GM19023 (cell line): Measurements from ENCODE around the gene CTSE.
"Not testable (repeated sequence)": the region's sequence is repeated elsewhere in the genome, so short reads cannot be mapped to it uniquely, and the experiment has no call there.

ENCODE experiments used
- ATAC-seq: cut with Tn5 transposase; IDR thresholded peaks from one replicate; pipeline ENCODE4 v1.9.1; 2021; ENCODE audit warnings: mild to moderate bottlenecking, moderate library complexity; ENCODE audit not compliant: unreplicated experiment

Gene CTSE

GRCh38 chr1:206020393-206021007 lies 3.2 kb downstream of the CTSE start:
- ATAC-seq = no peak

GRCh38 chr1:206015071-206015470 lies 8.6 kb downstream of the CTSE start:
- ATAC-seq = no peak

- no peak for ATAC-seq
Observed at GRCh38 chr1:206014601-206015000, 9.1 kb downstream of the CTSE start.

- no peak for ATAC-seq
Observed at GRCh38 chr1:206013026-206013795, 10.5 kb downstream of the CTSE start.

GRCh38 chr1:206012086-206012859 lies 11.4 kb downstream of the CTSE start:
- peak; percentile 91 for ATAC-seq

GRCh38 chr1:206011057-206011456 lies 12.6 kb downstream of the CTSE start:
- ATAC-seq = no peak

GRCh38 chr1:206010060-206010459 lies 13.6 kb downstream of the CTSE start:
- no peak for ATAC-seq

- ATAC-seq = no peak
Observed at GRCh38 chr1:206006946-206007345, 16.7 kb downstream of the CTSE start.

GRCh38 chr1:206005778-206006180 lies 17.9 kb downstream of the CTSE start:
- no peak for ATAC-seq

- no peak for ATAC-seq
Observed at GRCh38 chr1:206005234-206005633, 18.5 kb downstream of the CTSE start.

GRCh38 chr1:206004826-206005225 lies 18.9 kb downstream of the CTSE start:
- no peak for ATAC-seq

GRCh38 chr1:206003854-206004800 lies 19.6 kb downstream of the CTSE start:
- ATAC-seq = no peak

- ATAC-seq = no peak
Observed at GRCh38 chr1:206002871-206003801, 20.6 kb downstream of the CTSE start, which contains the start of gene RAB7B. Gene RAB7B, minus strand, starts transcription at chr1:206003395. Its CDS starts 9,260 bp downstream, at chr1:205994135.

- ATAC-seq = no peak
Observed at GRCh38 chr1:206002160-206002559, 21.5 kb downstream of the CTSE start.

GRCh38 chr1:206001476-206001888 lies 22.2 kb downstream of the CTSE start:
- ATAC-seq = no peak

- no peak for ATAC-seq
Observed at GRCh38 chr1:206000641-206001339, 22.9 kb downstream of the CTSE start.

- no peak for ATAC-seq
Observed at GRCh38 chr1:205998457-205999241, 25.0 kb downstream of the CTSE start.

GRCh38 chr1:205996641-205997040 lies 27.1 kb downstream of the CTSE start:
- not testable (repeated sequence) for ATAC-seq
